PFSK-1 (cell line): Measurements from ENCODE around the gene FTH1.

Source experiments
- FOXP2 ChIP-seq: optimal IDR thresholded peaks from 2 replicates; pipeline ENCODE3; 2011; ENCODE audit warnings: borderline replicate concordance, control low read depth, inconsistent platforms; ENCODE audit not compliant: insufficient read depth; ENCODE audit errors: extremely low read length, extremely low read depth
- POLR2AphosphoS5 ChIP-seq: IDR thresholded peaks from 2 replicates; pipeline ENCODE4 v1.6.1; 2012; ENCODE audit warnings: low read depth, mild to moderate bottlenecking, control low read depth, low read length, moderate library complexity
- REST ChIP-seq, 2 experiments: IDR thresholded peaks; 2 replicates each; pipeline versions ENCODE4 v1.6.1 to v1.8.0; 2011 to 2012; ENCODE audit warnings: low read depth in 2 of 2, low read length in 2 of 2, control low read depth in 1 of 2, inconsistent platforms in 1 of 2, mild to moderate bottlenecking in 1 of 2, moderate library complexity in 1 of 2; ENCODE audit not compliant: insufficient read depth in 1 of 2
- SIN3A ChIP-seq: IDR thresholded peaks from 2 replicates; pipeline ENCODE4 v1.6.1; 2012; ENCODE audit warnings: mild to moderate bottlenecking, low read length, moderate library complexity, borderline replicate concordance; ENCODE audit not compliant: insufficient read depth
- TAF1 ChIP-seq: IDR thresholded peaks from 2 replicates; pipeline ENCODE4 v1.6.1; 2012; ENCODE audit warnings: low read length, control low read depth, borderline replicate concordance; ENCODE audit not compliant: insufficient read depth

The FTH1 gene

DNA sequence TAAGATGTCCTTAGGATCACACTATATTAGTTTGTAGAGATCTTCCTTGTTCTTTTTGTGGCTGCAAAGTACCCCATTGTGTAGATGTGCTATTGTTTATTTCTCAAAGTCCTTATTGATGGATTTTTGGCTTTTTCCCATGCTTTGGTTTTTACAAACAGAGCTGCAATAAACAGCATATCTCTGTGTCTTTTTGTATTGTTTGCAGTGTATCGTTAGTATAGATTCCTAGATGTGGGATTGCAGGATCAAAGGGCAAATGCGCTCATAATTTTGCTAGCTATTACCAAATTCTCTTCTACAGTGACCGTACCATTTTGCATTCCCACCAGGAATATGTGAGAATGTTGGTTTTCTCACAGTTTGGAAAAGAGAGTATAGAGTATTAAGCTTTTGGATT, 27.5 kb upstream of the FTH1 start:
- no peak for TF ChIP-seq TAF1
- no peak for TF ChIP-seq SIN3A
- TF ChIP-seq POLR2AphosphoS5 = no peak
- no peak for TF ChIP-seq REST (IDR thresholded peaks at IDR 0.05; ENCODE audit: insufficient read depth in 1 of 2, low read depth in 2 of 2, low read length in 2 of 2)
- no peak for TF ChIP-seq FOXP2

DNA sequence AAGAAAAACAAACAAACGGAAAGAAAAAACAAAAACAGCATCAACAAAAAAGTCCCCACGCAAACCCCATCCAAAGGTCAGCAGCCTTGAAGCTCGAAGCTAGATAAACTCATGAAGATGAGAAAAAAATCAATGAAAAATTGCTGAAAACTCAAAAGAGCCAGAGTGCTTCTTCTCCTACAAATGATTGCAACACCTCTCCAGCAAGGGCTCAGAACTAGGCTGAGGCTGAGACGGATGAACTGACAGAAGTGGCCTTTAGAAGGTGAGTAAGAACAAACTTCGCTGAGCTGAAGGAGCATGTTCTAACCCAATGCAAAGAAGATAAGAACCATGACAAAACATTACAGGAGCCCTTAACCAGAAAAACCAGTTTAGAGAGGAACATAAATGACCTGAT, 18.4 kb upstream of the FTH1 start:
- TF ChIP-seq SIN3A (no peak), REST (IDR thresholded peaks at IDR 0.05; ENCODE audit: insufficient read depth in 1 of 2, low read depth in 2 of 2, low read length in 2 of 2) (no peak), TAF1 (no peak), FOXP2 (no peak), POLR2AphosphoS5 (no peak)

DNA sequence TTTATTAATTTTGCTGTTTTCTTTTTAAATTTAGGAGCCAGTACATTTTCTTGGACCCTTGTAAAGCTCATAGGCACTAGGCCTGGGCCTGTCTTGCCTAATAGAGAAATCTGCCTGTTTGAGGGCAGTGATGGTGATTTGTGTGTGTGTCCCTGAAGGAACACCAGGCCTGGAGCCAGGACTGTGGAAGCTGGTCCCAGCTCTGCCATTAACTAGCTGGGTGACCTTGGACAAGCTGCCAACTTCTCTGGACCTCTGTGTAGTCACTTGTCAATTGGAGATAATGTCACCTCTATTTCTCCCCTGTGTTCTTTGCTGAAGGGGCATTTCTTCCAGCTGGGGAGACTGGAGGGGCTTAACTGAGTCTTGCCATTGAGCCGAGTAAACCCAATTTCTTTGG, 16.0 kb upstream of the FTH1 start:
- TF ChIP-seq REST (IDR thresholded peaks at IDR 0.05; ENCODE audit: insufficient read depth in 1 of 2, low read depth in 2 of 2, low read length in 2 of 2) (no peak), POLR2AphosphoS5 (no peak), SIN3A (no peak), TAF1 (no peak), FOXP2 (no peak)

DNA sequence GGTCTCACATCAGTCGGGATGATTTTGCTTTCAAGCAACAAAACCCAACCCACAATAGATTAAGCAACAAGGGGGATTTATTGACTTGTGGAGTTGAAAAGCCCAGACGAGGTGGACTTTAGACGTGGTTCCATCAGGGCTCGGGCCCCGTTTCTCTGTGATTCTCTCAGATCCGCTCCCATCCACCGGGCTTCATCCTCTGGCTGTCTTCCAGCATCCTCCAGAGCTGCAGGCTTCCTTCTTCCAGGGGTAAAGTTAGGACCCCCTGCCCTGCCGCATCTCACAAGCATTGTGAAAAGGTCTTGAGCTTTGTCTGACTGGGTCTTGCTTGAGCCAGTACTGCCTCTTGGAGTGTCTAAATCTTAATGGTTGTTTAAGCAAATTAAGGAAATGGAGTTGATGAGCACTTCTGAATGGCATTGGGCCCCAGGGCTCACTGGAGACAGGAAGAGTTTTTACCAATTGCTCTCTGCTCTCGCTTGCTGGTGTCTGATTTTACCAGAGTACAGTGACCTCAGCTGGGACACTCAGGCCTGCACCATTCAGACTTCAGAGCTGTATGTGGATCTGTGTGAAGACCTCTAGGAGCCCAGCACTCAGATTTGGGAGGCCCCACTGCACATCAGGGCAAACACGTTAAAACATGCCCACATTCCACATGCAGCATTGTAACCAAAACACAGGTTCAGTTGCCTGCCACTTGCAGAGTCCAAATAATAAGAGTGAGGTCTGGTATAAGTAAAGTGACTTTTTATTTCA, 13.5 kb upstream of the FTH1 start:
- no peak for TF ChIP-seq FOXP2
- TF ChIP-seq SIN3A = no peak
- TF ChIP-seq POLR2AphosphoS5 = no peak
- no peak for TF ChIP-seq TAF1
- TF ChIP-seq REST (IDR thresholded peaks at IDR 0.05; ENCODE audit: insufficient read depth in 1 of 2, low read depth in 2 of 2, low read length in 2 of 2) = no peak
